ENCODE data around the gene DAAM2.

DAAM2 gene

DNA sequence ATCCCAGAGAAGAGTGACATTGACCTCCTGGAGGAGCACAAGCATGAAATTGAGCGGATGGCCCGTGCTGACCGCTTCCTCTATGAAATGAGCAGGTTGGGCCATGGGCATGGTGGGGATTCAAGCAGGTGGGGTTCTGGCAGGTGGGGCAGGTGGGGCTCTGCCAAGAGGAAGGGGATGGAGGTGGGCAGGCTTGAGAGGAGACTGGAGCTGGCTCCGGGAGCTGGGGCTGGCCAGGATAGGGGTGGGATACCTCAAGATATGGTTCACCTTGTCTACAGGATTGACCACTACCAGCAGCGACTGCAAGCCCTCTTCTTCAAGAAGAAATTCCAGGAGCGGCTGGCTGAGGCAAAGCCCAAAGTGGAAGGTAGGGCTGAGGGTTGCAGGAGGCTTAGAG lies 99.2 kb downstream of the DAAM2 start:
- DNase-seq, result no peak

DNA sequence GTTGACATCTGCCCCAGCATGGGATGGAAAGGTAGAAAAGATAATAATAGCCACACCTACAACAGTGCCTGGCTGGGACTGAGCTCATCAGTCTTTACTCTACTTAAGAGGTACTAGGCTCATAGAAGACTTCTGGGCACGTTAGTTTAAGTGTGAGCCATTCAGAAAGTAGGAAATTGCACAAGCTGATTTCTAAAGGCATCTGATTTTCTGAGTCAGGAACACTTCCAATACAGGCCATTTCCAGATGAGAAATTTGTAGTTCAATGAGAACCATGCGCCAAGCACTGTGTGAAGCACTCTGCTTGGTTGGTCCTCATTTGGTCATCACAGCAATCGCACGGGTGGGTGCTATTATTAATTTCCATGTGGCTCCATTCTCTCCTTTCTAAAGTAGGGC lies 99.8 kb downstream of the DAAM2 start:
- no peak for DNase-seq

DNA sequence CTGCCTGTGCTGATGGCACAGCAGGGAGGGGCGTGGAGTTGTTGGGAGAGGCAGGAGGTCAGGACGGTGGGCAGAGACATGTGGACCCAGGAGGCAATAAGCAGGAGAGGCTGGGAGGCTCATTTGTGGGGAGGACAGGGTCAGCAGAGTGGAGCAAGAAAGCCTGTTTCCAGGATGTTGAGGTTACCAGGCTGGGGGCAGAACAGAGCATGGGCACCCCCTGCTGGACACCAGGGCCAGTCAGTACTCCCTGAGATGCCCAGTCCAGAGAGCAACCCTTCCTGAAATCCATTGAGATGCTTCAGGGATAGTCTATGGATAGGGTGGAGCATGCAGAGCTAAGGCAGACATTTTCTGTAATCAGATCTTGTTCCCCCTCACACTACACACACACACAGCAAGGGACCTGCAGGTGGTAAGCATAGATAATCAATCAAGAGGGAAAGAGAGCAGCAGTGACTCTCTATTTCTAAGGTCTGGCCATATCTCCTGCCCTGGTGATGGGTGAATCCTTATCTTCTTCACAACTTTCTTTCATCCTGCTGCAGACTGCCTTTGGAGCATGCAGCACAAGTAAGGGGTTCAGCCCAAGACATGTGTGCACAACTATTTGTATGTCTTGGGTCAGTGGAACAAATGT lies 100.4 kb downstream of the DAAM2 start:
- no peak for DNase-seq

DNA sequence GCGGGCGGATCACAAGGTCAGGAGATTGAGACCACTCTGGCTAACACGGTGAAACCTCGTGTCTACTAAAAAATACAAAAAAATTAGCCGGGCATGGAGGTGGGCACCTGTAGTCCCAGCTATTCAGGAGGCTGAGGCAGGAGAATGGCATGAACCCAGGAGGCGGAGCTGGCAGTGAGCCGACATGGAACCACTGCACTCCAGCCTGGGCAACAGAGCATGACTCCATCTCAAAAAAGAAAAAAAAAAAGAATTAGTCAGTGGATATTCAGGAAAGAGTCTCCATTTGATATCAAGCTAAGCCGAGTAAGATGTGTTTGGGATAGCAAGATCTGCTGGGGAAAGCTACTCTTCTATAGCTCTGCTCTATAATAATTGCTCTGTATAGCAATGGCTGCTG lies 101.1 kb downstream of the DAAM2 start:
- no peak for DNase-seq

DNA sequence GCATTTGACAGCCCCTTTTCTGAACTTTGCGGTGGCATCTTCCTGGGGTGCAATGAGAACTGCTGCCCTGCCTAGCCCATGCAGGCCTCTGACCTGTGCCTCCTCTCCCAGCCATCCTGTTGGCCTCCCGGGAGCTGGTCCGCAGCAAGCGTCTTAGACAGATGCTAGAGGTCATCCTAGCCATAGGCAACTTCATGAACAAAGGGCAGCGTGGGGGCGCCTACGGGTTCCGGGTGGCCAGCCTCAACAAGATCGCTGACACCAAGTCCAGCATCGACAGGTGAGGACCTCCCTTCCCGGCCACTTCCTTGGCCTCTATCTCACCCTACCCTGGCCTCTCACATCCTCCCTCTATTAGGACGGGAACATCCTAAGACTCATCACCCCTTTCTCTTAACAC lies 104.5 kb downstream of the DAAM2 start:
- no peak for DNase-seq

DNA sequence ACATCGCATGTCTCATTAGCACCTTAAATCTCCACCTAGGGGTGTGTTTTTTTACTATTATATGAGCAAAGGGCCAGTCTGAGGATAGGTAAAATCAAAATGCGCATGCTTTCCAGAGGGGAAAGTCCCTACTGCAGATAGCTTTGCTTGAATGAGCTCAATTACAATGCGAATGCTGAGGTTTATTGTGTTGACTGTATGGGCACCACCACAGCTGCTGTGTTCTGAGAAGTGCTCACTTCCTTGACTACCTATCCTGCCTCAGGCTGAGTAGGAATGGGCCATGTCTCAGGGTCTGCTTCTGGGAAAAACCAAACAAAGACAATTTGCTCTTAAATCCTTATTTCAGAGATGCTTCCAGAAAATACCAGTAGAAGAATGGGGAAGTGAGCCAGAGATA lies 105.5 kb downstream of the DAAM2 start:
- DNase-seq, result no peak

DNA sequence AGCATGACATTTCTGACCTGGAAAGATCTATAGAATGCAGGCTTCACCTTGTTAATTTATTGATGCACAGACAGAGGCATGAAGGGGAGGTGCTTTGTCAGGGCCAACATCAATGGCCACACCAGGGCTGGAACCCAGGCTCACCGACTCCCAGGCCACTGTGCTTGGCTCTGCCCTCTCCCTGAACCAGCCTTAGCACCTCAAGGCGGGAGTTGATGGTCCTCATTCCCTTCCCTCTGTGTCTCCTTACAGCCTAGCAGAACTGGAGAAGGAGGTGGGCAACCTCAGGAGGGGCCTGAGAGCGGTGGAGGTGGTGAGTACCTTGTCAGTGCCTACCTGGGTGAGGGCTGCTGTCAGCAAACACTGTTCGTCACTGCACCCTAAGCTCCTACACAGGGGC lies 106.4 kb downstream of the DAAM2 start:
- DNase-seq, result no peak

DNA sequence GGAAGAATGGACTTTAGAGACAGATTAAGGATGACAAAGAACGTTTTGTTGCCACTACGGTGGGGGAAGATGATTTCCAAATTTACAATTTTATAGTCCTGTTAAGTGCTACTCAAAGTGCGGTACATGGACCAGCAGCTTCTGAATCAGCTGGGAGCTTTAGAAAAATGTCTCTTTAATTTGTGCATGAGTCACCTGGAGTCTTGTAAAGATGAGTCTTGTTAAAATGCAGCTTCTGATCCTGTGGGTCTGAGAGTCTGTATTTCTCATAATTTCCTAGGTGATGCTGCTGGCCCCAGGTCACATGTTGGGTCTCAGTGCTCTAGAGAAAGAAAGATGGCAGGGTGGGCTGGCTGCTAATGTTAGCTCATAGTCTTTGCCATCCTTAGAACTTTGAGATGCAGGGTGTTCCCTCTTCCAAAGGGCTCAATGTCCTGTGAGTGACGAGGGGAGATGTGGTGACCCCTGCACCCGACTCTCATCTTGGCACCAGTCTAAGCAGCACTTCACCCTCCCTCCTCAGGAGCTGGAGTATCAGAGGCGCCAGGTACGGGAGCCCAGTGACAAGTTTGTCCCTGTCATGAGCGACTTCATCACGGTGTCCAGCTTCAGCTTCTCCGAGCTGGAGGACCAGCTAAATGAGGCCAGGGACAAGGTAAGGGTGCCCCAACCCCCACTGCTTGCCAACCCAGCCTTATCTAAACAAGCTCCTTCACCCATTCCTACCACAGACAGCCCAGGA lies 107.5 kb downstream of the DAAM2 start:
- DNase-seq, result no peak

DNA sequence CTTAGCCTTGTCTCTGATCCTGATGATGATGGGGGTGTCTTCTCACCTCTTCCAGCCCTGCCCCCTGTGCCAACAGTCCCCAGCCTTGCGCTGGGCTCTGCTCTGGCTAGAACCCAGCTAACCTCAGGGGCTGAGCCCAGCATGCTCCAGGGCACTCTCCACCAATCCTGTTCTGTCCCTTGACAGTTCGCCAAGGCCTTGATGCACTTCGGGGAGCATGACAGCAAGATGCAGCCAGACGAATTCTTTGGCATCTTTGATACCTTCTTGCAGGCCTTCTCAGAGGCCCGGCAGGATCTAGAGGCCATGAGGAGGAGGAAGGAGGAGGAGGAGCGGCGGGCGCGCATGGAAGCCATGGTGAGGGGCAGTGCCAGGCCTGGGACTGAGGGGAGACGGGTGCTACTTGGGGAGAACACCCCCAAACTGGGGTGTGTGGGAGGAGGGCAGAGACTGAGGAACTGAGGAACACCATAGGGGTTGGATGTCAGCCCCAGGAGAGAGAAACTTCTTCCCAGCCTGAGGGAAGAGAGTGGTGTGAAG lies 109.0 kb downstream of the DAAM2 start:
- DNase-seq, result no peak

DNA sequence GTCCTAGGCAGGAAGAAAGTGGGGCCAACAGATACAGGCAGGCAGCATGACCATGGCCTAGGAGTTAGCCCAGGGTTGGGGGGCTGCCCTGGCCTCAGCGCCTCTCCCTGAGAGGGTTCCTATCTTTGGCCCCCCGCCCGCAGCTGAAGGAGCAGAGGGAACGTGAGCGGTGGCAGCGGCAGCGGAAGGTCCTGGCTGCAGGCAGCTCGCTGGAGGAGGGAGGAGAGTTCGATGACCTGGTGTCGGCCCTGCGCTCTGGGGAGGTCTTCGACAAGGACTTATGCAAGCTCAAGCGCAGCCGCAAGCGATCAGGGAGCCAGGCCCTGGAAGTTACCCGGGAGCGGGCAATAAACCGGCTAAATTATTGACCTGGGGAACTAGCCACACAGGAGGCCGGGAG lies 109.5 kb downstream of the DAAM2 start:
- no peak for DNase-seq

DNA sequence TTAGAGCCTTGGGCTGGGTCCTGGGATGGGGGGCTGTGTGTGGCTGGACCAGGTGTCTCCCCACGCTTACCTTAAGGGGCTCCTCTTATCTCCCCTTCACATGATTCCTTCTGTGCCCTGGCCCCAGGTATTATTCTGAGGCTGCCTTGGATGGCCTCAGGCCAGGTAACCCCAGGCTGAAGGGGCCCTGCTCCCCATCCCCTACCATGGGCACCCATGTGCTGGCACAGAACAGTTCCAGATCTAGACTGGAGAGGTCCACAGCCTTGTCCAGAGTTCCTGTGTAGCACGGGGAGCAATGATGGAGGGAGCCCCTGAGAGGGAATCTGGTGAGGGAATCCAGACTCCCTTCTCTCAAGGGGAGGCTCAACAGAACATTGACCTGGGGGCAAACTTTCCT lies 110.0 kb downstream of the DAAM2 start:
- no peak for DNase-seq

DNA sequence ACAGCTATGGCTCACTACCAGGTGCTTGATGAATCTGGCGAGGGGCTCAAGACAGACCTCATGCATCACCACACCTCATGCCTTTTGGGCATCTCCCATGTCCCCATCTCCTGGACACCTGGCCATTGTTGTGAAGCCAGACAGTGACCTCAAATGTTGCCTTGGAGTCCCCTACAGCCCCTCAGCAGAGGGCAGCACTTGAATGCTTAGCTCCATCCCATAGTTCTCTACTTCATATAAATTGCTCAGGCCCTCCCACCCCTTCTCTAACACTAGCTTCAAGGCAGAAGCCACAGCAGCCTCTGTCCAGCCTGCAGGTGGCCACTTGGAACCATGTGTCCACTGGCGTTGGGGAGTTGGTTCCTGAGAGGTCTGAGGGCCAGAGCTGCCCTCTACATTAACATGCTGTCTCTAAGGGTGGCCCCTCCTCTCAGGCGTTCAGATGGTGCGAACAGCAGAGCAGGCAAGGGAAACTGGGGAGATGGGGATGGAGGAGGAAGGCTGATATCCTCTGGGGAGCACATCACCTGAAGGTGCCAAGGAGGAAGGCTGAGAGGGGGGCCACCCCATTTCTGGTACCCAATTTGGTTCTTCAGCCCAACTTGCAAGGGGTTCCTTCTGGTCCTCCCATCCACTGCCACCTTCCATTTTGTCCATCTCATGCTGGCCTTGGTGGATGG lies 110.8 kb downstream of the DAAM2 start:
- DNase-seq, result no peak

DNA sequence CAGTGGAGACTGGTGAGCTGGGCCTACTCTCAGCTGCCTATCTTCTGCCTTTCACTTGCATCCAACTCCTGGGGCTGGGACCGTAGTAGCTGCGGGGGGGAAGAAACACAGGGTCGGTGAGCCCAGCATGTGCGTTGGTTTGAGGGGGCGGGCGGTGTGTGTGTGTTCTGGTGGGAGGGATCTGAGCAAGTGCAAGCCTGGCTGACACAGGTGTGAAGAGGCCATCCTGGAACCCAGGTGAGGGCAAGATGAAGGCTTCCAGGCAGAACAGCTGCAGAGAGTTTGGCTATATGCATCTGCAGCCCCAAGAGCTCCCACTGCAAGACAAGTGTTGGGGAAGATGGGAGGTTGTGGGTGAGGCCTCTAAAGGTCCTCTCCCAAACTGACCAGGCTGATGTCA lies 111.5 kb downstream of the DAAM2 start:
- no peak for DNase-seq

DNA sequence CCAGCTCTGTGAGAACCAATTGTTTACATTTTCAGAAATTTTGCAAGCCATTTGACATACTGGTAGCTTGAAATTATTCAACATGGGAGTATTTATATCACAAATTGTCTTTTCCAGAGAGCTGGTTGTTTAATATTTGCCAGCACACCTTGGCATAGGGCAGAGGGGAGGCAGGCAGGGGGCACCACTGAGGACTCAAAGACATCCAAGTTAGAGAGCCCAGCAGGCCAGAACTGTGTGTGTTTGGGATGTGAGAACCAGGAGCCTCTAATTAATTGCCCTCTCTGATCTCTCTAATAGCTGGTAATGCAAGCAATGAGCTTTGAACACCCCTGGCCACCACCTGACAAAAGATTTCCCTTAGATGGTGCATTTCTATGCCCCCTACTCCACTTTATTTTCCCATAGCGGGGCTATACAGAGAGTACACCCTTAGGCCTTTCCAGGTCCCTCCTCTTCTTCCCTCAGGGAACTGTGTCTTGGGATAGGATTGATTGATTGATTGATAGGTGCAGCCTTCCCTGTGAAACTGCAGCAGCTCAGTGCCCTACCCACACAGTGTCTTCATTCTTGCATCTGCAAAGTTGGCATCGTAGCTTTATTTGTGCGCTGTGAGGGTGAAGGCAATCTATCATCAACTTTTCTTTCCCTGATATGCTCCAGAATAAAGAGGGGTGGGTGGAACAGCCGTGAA lies 112.9 kb downstream of the DAAM2 start:
- no peak for DNase-seq

DNA sequence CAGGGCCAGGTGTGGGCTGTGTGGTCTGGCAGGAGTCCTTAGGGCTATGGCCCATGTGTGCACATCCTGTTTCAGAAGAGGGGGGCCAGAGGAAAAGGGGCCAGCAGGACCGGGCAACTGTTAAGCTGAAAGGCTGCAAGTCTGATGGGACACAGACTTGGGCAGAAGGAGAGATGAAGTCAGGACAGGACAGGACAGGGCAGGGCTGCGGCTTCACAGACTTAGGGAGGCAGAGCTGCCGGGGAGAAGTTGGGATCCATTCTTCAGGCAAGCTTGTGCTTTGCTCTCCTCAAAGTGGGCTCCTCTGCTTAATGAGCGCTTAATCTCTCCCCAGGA lies 113.4 kb downstream of the DAAM2 start:
- no peak for DNase-seq

DNA sequence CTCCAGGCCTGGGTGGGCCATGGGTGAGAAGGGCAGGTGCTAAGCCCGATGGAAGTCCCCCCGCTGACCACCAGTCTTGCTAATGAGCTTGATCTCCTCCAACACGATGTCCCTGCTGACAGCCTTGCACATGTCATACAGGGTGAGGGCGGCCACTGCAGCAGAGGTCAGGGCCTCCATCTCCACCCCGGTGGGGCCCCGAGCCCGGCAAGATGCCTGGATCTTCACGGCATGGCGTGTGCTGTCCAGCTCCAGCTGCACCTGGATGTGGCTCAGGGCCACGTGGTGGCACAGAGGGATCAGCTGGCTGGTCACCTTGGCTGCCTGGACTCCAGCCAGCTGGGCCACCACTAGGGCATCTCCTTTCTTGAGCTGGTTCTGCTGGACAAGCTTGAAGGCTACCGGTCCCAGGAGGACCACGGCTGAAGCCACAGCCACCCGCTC lies 114.2 kb downstream of the DAAM2 start:
- DNase-seq, result no peak

DNA sequence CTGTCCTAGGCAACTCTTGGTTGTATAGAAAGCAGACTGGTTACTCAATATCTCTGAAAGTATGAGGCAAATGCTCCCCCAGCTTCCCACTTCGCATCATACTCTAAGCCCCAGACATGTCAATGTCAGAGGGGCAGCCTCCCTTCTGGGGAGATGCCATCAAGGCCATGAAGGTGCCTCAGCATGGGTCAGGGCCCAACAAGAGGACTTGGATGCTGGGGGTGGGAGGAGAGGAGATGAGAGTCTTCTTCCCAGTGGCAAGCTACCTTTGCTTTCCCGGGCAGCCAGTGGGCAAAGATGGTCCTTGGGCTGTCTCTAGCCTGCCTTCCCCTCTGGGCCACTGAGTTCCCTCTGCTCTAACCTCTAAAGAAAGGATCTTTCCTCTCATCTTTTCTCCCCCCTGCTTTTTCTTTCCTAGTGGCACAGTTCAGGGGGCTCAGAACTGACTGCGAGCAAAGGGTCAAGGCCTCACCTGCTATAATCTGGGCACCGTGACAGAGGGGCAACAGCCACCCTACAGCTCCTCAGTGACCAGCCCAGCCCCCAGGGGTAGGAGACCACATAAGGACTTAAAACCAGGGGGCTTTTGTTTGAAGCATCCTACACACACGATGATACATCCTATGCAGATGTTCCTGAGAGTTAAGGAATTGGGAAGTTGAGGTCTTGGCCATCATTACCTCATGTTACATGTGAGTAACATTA lies 115.8 kb downstream of the DAAM2 start:
- no peak for DNase-seq

DNA sequence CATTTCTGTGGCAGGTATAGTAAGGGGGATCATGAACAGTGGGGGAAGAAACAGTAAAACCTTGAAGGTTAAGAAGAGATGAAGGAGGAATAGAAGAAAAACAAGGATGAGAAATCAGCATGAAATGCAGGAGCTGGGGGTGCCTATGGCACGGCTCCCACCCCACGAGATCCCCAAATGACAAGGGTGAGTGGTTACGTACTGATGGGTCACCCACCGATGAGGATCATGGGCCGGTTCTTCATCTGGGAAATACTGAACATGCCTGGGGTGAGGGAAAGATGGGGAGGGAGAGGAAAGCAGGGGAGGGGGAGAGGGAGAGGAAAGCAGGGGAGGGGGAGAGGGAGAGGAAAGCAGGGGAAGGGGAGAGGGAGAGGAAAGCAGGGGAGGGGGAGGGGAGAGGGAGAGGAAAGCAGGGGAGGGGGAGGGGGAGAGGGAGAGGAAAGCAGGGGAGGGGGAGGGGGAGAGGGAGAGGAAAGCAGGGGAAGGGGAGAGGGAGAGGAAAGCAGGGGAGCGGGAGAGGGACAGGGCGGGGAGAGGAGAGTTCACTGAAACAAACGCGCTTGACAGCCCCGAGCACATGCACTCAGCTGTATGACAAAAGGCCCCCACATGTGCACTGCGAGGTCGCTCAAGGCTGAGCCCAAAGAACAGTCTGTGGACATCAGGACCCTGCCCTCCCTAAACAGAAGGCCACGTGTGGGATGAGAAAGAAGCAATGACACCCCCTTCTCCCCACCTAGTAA lies 116.8 kb downstream of the DAAM2 start:
- no peak for DNase-seq

DNA sequence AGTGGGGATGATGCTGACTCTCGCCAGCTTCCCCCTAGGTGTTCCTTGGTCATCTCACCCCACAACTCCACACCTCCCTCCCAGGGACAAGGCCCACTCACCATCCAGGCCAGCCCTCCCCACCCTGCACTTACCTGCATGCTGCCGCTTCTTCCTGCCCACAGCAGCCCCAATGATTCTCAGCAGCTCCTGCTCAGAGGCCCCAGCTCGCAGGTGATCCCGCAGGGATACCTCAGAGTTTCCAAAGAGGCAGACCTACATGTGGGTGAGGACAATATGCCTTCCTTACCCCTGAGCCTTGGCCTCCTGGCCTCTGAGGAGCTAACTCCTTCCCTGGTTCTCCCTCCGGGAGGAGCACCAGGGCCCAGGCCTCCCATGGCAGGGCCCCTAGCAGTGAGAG lies 117.5 kb downstream of the DAAM2 start:
- DNase-seq, result no peak

DNA sequence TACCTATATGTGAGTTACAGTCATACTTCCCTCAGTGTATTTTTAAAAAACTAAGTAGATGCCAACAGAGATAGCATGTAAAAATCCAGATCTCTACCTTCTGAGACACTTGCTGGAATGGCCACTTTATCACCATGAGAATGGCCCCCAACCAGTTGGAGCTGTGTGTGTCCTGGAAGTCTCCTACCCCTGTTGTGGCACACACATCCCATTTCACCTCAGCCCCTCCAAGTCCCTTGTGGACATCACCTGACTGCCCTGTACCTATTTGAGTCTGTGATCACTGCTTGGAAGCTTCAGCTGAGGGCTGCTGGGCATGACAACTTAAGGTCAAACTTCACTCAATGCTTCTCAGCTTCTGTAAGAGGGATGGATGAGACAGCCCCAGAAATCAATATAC lies 118.0 kb downstream of the DAAM2 start:
- DNase-seq, result no peak

DNA sequence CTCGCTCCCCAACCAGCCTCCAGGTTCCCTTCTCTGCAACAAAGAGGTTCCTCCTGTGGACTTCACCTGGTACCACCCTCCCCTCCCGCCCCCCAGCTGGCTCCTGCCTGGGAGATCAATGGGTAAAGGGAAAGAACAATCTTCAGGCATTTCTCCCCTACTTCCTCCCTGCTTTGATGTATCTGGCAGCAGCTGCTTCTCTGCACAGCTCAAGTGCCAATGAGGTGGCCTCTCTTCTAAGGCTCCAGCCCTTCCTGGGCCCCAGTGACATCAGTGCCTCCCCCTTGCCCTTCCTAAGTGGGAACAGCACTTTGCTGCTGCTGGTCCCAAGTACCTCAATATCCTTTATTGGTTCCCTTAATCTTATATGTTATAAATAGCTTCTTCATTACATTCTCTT lies 118.6 kb downstream of the DAAM2 start:
- no peak for DNase-seq

DNA sequence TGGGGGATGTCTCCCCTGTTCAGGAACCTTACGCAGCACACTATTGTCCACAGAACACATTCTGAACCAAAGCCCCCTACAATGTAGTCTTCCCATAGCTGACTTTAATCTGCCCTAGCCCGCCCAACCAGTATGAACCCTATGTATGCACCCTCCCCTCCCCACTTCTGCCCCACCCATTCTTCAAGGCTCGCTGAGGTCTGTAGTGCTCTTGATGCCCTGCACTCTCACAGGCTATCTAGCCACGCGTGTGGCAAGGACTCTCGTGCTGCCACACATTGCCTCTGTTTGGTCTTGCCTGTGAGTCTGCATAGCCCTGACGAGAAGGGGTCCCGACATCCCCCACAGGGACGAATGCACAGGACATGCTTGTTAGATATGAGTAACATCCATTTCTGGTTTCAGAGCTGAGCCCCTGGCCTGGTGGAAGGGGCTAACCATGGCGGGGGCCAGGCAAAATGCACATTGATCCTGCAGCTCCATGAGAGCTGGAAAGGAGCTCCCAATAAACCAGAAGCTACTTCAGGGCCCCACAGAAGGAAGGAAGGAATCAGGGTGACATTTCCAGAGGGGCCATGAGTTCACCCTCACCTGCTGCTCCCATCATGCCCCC lies 119.4 kb downstream of the DAAM2 start:
- DNase-seq, result no peak
